Activated naive CD4-positive, alpha-beta T cell treated with anti-CD3 and anti-CD28 coated beads, Interleukin-2, amount 10 ng/mL, durations not matched to agents 7 days and 5 days (primary cell): ENCODE measurements around the gene SNX24.

Experiments
- CTCF ChIA-PET: fragments of 350-600 bp; sonication (Branson Sonifier 250); formaldehyde crosslinking; loops from one replicate; lab custom pipeline; 2021; ENCODE audit warnings: antibody characterized with exemption; lab: Charles Lee
- DNase-seq: peaks from one replicate; pipeline ENCODE4 v3.0.0-alpha.2; 2020
- H3K27ac Mint-ChIP-seq: one replicate; pipeline ENCODE4 v1.8.0; 2021; ENCODE audit warnings: mild to moderate bottlenecking, moderate library complexity, mixed read lengths
- H3K27me3 Mint-ChIP-seq: one replicate; pipeline ENCODE4 v1.8.0; 2021; ENCODE audit warnings: mild to moderate bottlenecking, mixed read lengths
- H3K36me3 Mint-ChIP-seq: one replicate; pipeline ENCODE4 v1.8.0; 2021; ENCODE audit warnings: mixed read lengths
- H3K4me1 Mint-ChIP-seq: one replicate; pipeline ENCODE4 v1.8.0; 2021; ENCODE audit warnings: mixed read lengths
- H3K4me3 Mint-ChIP-seq: one replicate; pipeline ENCODE4 v1.8.0; 2021; ENCODE audit warnings: mild to moderate bottlenecking, moderate library complexity, mixed read lengths
- H3K9me3 Mint-ChIP-seq: one replicate; pipeline ENCODE4 v1.8.0; 2021; ENCODE audit warnings: mixed read lengths

Gene SNX24

GRCh38 chr5:123007754-123008153 lies 162.3 kb downstream of the SNX24 start:
- CTCF ChIA-PET = no interaction called here
- no peaks in the 10 kb centered on the region for H3K9me3 Mint-ChIP-seq
- H3K4me1 Mint-ChIP-seq = no peaks in the 10 kb centered on the region
- no peak overlapping the region for H3K27ac Mint-ChIP-seq
- no peaks in the 10 kb centered on the region for H3K27me3 Mint-ChIP-seq
- H3K4me3 Mint-ChIP-seq = no peak overlapping the region
- H3K36me3 Mint-ChIP-seq = no peaks in the 10 kb centered on the region
- DNase-seq = no peak

- H3K36me3 Mint-ChIP-seq = no peaks in the 10 kb centered on the region
- no peaks in the 10 kb centered on the region for H3K27me3 Mint-ChIP-seq
- H3K27ac Mint-ChIP-seq = no peak overlapping the region
- DNase-seq = no peak
- no peaks in the 10 kb centered on the region for H3K9me3 Mint-ChIP-seq
- CTCF ChIA-PET = no interaction called here
- no peaks in the 10 kb centered on the region for H3K4me1 Mint-ChIP-seq
- no peak overlapping the region for H3K4me3 Mint-ChIP-seq
Measured at GRCh38 chr5:123012321-123012720, 166.9 kb downstream of the SNX24 start.

GRCh38 chr5:123014689-123015088 lies 169.3 kb downstream of the SNX24 start:
- Mint-ChIP-seq H3K4me3 (no peak overlapping the region), H3K27ac (no peak overlapping the region), H3K36me3 (no peaks in the 10 kb centered on the region), H3K27me3 (no peaks in the 10 kb centered on the region), H3K4me1 (no peaks in the 10 kb centered on the region), H3K9me3 (no peaks in the 10 kb centered on the region)
- no peak for DNase-seq
- CTCF ChIA-PET = no interaction called here

GRCh38 chr5:123028222-123028621 lies 182.8 kb downstream of the SNX24 start:
- H3K27me3 Mint-ChIP-seq = peaks cover 11% of the 10 kb centered on the region
- no peak overlapping the region for H3K4me3 Mint-ChIP-seq
- no peaks in the 10 kb centered on the region for H3K36me3 Mint-ChIP-seq
- H3K9me3 Mint-ChIP-seq = no peaks in the 10 kb centered on the region
- no peak overlapping the region for H3K27ac Mint-ChIP-seq
- H3K4me1 Mint-ChIP-seq = no peaks in the 10 kb centered on the region
- no peak for DNase-seq
- CTCF ChIA-PET = no interaction called here

GRCh38 chr5:123033157-123033671 lies 187.8 kb downstream of the SNX24 start:
- CTCF ChIA-PET = no interaction called here
- Mint-ChIP-seq H3K4me3 (no peak overlapping the region), H3K36me3 (no peaks in the 10 kb centered on the region), H3K9me3 (no peaks in the 10 kb centered on the region), H3K4me1 (peaks cover 8% of the 10 kb centered on the region), H3K27me3 (peaks cover 47% of the 10 kb centered on the region), H3K27ac (no peak overlapping the region)
- no peak for DNase-seq

- CTCF ChIA-PET = no interaction called here
- Mint-ChIP-seq H3K4me3 (peak overlapping the region; percentile 32), H3K27me3 (peaks cover 54% of the 10 kb centered on the region), H3K4me1 (peaks cover 8% of the 10 kb centered on the region), H3K36me3 (no peaks in the 10 kb centered on the region), H3K9me3 (no peaks in the 10 kb centered on the region), H3K27ac (no peak overlapping the region)
- peak; percentile 23 for DNase-seq
Measured at GRCh38 chr5:123035360-123035917, 190.0 kb downstream of the SNX24 start.

- CTCF ChIA-PET = no interaction called here
- peaks cover 54% of the 10 kb centered on the region for H3K27me3 Mint-ChIP-seq
- H3K9me3 Mint-ChIP-seq = no peaks in the 10 kb centered on the region
- DNase-seq = no peak
- no peak overlapping the region for H3K4me3 Mint-ChIP-seq
- H3K4me1 Mint-ChIP-seq = peaks cover 8% of the 10 kb centered on the region
- no peaks in the 10 kb centered on the region for H3K36me3 Mint-ChIP-seq
- H3K27ac Mint-ChIP-seq = no peak overlapping the region
Measured at GRCh38 chr5:123035918-123036390, 190.5 kb downstream of the SNX24 start.

- DNase-seq = peak; percentile 22
- CTCF ChIA-PET = no interaction called here
- H3K27me3 Mint-ChIP-seq = peaks cover 54% of the 10 kb centered on the region
- H3K36me3 Mint-ChIP-seq = no peaks in the 10 kb centered on the region
- H3K4me3 Mint-ChIP-seq = peak within 1 kb of the TSS; percentile 32
- no peak within 1 kb of the TSS for H3K27ac Mint-ChIP-seq
- H3K4me1 Mint-ChIP-seq = peaks cover 8% of the 10 kb centered on the region
- H3K9me3 Mint-ChIP-seq = no peaks in the 10 kb centered on the region
Measured at GRCh38 chr5:123036391-123037103, 191.1 kb downstream of the SNX24 start, which contains the start of gene PPIC. Gene PPIC, minus strand, starts transcription at chr5:123036725. Its CDS starts 100 bp downstream, at chr5:123036625.

GRCh38 chr5:123037104-123037418 lies 191.6 kb downstream of the SNX24 start:
- DNase-seq = no peak
- Mint-ChIP-seq H3K36me3 (no peaks in the 10 kb centered on the region), H3K27ac (no peak overlapping the region), H3K27me3 (peaks cover 54% of the 10 kb centered on the region), H3K4me3 (no peak overlapping the region), H3K4me1 (peaks cover 8% of the 10 kb centered on the region), H3K9me3 (no peaks in the 10 kb centered on the region)
- CTCF ChIA-PET = no interaction called here

GRCh38 chr5:123039673-123040072 lies 194.3 kb downstream of the SNX24 start:
- CTCF ChIA-PET = no interaction called here

GRCh38 chr5:123044926-123045617 lies 199.7 kb downstream of the SNX24 start:
- H3K27me3 Mint-ChIP-seq = peaks cover 13% of the 10 kb centered on the region
- H3K36me3 Mint-ChIP-seq = no peaks in the 10 kb centered on the region
- H3K27ac Mint-ChIP-seq = no peak overlapping the region
- no peaks in the 10 kb centered on the region for H3K4me1 Mint-ChIP-seq
- no peak overlapping the region for H3K4me3 Mint-ChIP-seq
- H3K9me3 Mint-ChIP-seq = no peaks in the 10 kb centered on the region
- no peak for DNase-seq
- CTCF ChIA-PET = no interaction called here

More at GRCh38 chr5:123039673-123040072, 194.3 kb downstream of the SNX24 start:
- Mint-ChIP-seq H3K27me3 (peaks cover 44% of the 10 kb centered on the region), H3K4me3 (no peak overlapping the region), H3K36me3 (no peaks in the 10 kb centered on the region), H3K4me1 (peaks cover 8% of the 10 kb centered on the region), H3K27ac (no peak overlapping the region), H3K9me3 (no peaks in the 10 kb centered on the region)
- no peak for DNase-seq

GRCh38 chr5:123046222-123046621 lies 200.8 kb downstream of the SNX24 start:
- H3K27me3 Mint-ChIP-seq = peaks cover 13% of the 10 kb centered on the region
- no peak overlapping the region for H3K27ac Mint-ChIP-seq
- CTCF ChIA-PET = no interaction called here
- no peaks in the 10 kb centered on the region for H3K36me3 Mint-ChIP-seq
- no peak for DNase-seq
- no peak overlapping the region for H3K4me3 Mint-ChIP-seq
- no peaks in the 10 kb centered on the region for H3K4me1 Mint-ChIP-seq
- no peaks in the 10 kb centered on the region for H3K9me3 Mint-ChIP-seq

GRCh38 chr5:123047706-123048105 lies 202.3 kb downstream of the SNX24 start:
- H3K9me3 Mint-ChIP-seq = no peaks in the 10 kb centered on the region
- no peak overlapping the region for H3K27ac Mint-ChIP-seq
- CTCF ChIA-PET = no interaction called here
- no peaks in the 10 kb centered on the region for H3K36me3 Mint-ChIP-seq
- no peak for DNase-seq
- H3K4me3 Mint-ChIP-seq = no peak overlapping the region
- H3K4me1 Mint-ChIP-seq = no peaks in the 10 kb centered on the region
- peaks cover 9% of the 10 kb centered on the region for H3K27me3 Mint-ChIP-seq

- Mint-ChIP-seq H3K4me1 (no peaks in the 10 kb centered on the region), H3K27me3 (peaks cover 7% of the 10 kb centered on the region), H3K36me3 (no peaks in the 10 kb centered on the region), H3K27ac (no peak overlapping the region), H3K9me3 (no peaks in the 10 kb centered on the region), H3K4me3 (no peak overlapping the region)
- CTCF ChIA-PET = no interaction called here
- DNase-seq = no peak
Measured at GRCh38 chr5:123051206-123051605, 205.8 kb downstream of the SNX24 start.
